Panc1 (cell line): ENCODE measurements around the gene NR6A1. TPM values are rescaled to one million over a fixed set of nuclear protein-coding genes. Genes with fewer than 3 reads are reported as not detected.

ENCODE experiments used
- ATAC-seq: fragments of 200-7000 bp; cut with Tn5 transposase; 2 replicates; pipeline ENCODE4 v1.9.1; 2020; ENCODE audit warnings: mild to moderate bottlenecking, moderate library complexity
- BruUV-seq: library from RNA; stranded (reverse); fragments of 400-500 nt; replicated peaks from 2 replicates; lab custom pipeline; 2021; lab: Mats Ljungman, UMichigan
- CTCF ChIA-PET: fragments of 300-600 bp; sonication (Branson Sonifier 250); formaldehyde crosslinking; loops from one replicate; lab custom pipeline; 2022; ENCODE audit warnings: antibody characterized with exemption; lab: Charles Lee
- POLR2A ChIA-PET: fragments of 300-600 bp; sonication (Branson Sonifier 250); formaldehyde crosslinking; loops from one replicate; lab custom pipeline; 2022; ENCODE audit warnings: antibody characterized with exemption; lab: Charles Lee
- DNase-seq: peaks from one replicate; pipeline ENCODE4 v3.0.0-alpha.2; 2010; ENCODE audit warnings: low read depth, low spot score
- H3K27ac ChIP-seq: 2 replicates; pipeline ENCODE4 v1.5.1; 2011; ENCODE audit warnings: mild to moderate bottlenecking, low read length, inconsistent platforms
- H3K27me3 ChIP-seq: fragments of 200-500 bp; sonication (Bioruptor generic); 2 replicates; pipeline ENCODE4 v1.6.0; 2014; ENCODE audit warnings: low read length, inconsistent platforms; ENCODE audit not compliant: control insufficient read depth, insufficient read depth
- H3K36me3 ChIP-seq: fragments of 200-500 bp; sonication (Bioruptor generic); 2 replicates; pipeline ENCODE4 v1.5.1; 2014; ENCODE audit warnings: inconsistent platforms, mild to moderate bottlenecking, low read length, moderate library complexity; ENCODE audit not compliant: control insufficient read depth, insufficient read depth
- H3K4me1 ChIP-seq: 2 replicates; pipeline ENCODE4 v1.5.1; 2011; ENCODE audit warnings: inconsistent platforms, mild to moderate bottlenecking, low read length, moderate library complexity; ENCODE audit not compliant: control insufficient read depth, insufficient read depth
- H3K4me3 ChIP-seq, 2 experiments: 2 replicates each; pipeline ENCODE4 v1.5.1; 2011 to 2012; ENCODE audit warnings: low read depth in 2 of 2, low read length in 2 of 2, mild to moderate bottlenecking in 2 of 2, inconsistent platforms in 1 of 2, moderate library complexity in 1 of 2
- H3K9me3 ChIP-seq: fragments of 200-500 bp; sonication (Bioruptor generic); 2 replicates; pipeline ENCODE4 v1.5.1; 2014; ENCODE audit warnings: low read depth, mild to moderate bottlenecking, inconsistent platforms, low read length, moderate library complexity; ENCODE audit not compliant: control insufficient read depth, insufficient read depth
- CTCF ChIP-seq: fragments of 450-650 bp; IDR thresholded peaks from 2 replicates; pipeline ENCODE4 v1.5.1; 2017; ENCODE audit warnings: mild to moderate bottlenecking
- POLR2AphosphoS5 ChIP-seq: IDR thresholded peaks from 2 replicates; pipeline ENCODE4 v1.6.1; 2012; ENCODE audit warnings: mild to moderate bottlenecking, low read depth, low read length, moderate library complexity
- REST ChIP-seq, 2 experiments: IDR thresholded peaks; 2 replicates each; pipeline ENCODE4 v1.6.1; 2011 to 2012; ENCODE audit warnings: low read depth in 2 of 2, control low read depth in 1 of 2, low read length in 1 of 2, mild to moderate bottlenecking in 1 of 2, moderate library complexity in 1 of 2; ENCODE audit not compliant: insufficient read depth in 1 of 2
- SIN3A ChIP-seq: IDR thresholded peaks from 2 replicates; pipeline ENCODE4 v1.6.1; 2012; ENCODE audit warnings: low read depth, mild to moderate bottlenecking, low read length, moderate library complexity, borderline replicate concordance; ENCODE audit not compliant: insufficient read depth
- TCF7L2 ChIP-seq: IDR thresholded peaks from 2 replicates; pipeline ENCODE4 v1.6.1; 2011; ENCODE audit warnings: mild to moderate bottlenecking, low read depth, low read length, inconsistent platforms
- in situ Hi-C: cut with HindIII; loops from 2 replicates; pipeline ENCODE4 v1.10.0; 2016; ENCODE audit warnings: low sequenced_read_pairs, low pct_unique_long_range_greater_than_20kb
- intact Hi-C: fragments of 100-400 bp; cut with micrococcal nuclease; formaldehyde crosslinking; loops from one replicate; pipeline ENCODE4 v1.10.0; 2022; ENCODE audit not compliant: unreplicated experiment
- total RNA-seq: library from RNA; stranded (reverse); gene quantifications from one replicate; pipeline ENCODE4 v1.2.1, GENCODE V29; 2021; ENCODE audit not compliant: unreplicated experiment

The NR6A1 gene
- total RNA-seq, 1 experiment from 2014 or later = 7.6 TPM

GRCh38 chr9:124532897-124533296, 238.2 kb downstream of the NR6A1 start:
- in situ Hi-C loops (no loop called here), intact Hi-C loops (no loop called here)
- Histone ChIP-seq H3K27me3 (no peaks in the 10 kb centered on the region), H3K27ac (no peak overlapping the region), H3K4me1 (no peaks in the 10 kb centered on the region), H3K4me3 (no peak overlapping the region), H3K9me3 (no peaks in the 10 kb centered on the region), H3K36me3 (no peaks in the 10 kb centered on the region)
- no peak for TF ChIP-seq SIN3A
- ChIA-PET CTCF (no interaction called here), POLR2A (interaction anchor here (0.6 kb wide), 1 partner anchor 207 kb away, joined by 4 read pairs; no protein-coding TSS in a partner anchor)
- ATAC-seq (no peak), DNase-seq (no peak)
- BruUV-seq = no TSS peak

GRCh38 chr9:124531115-124531514, 240.0 kb downstream of the NR6A1 start:
- no peaks in the 10 kb centered on the region for H3K4me1 ChIP-seq
- TF ChIP-seq TCF7L2 (no peak), REST (IDR thresholded peaks at IDR 0.05; ENCODE audit: insufficient read depth in 1 of 2, low read depth in 2 of 2, low read length in 1 of 2) (no peak), POLR2AphosphoS5 (no peak)
- in situ Hi-C loops (no loop called here), intact Hi-C loops (no loop called here)
- H3K4me3 ChIP-seq = no peak overlapping the region
- no peak for DNase-seq
- POLR2A ChIA-PET = no interaction called here
- no peak overlapping the region for H3K27ac ChIP-seq
- no TSS peak for BruUV-seq
- no peak for ATAC-seq
- H3K36me3 ChIP-seq = no peaks in the 10 kb centered on the region
- CTCF ChIA-PET = no interaction called here
- no peaks in the 10 kb centered on the region for H3K27me3 ChIP-seq
- no peaks in the 10 kb centered on the region for H3K9me3 ChIP-seq

GRCh38 chr9:124530246-124530645, 240.9 kb downstream of the NR6A1 start:
- Histone ChIP-seq H3K27me3 (no peaks in the 10 kb centered on the region), H3K27ac (no peak overlapping the region), H3K36me3 (no peaks in the 10 kb centered on the region), H3K4me1 (no peaks in the 10 kb centered on the region), H3K9me3 (no peaks in the 10 kb centered on the region), H3K4me3 (no peak overlapping the region)
- no TSS peak for BruUV-seq
- CTCF ChIA-PET = no interaction called here
- no peak for ATAC-seq
- POLR2A ChIA-PET = no interaction called here
- in situ Hi-C loops = no loop called here
- intact Hi-C loops = no loop called here
- DNase-seq = no peak
- no peak for TF ChIP-seq REST (IDR thresholded peaks at IDR 0.05; ENCODE audit: insufficient read depth in 1 of 2, low read depth in 2 of 2, low read length in 1 of 2)
- no peak for TF ChIP-seq CTCF
- no peak for TF ChIP-seq TCF7L2
- TF ChIP-seq POLR2AphosphoS5 = no peak
- no peak for TF ChIP-seq SIN3A
